Uterus (tissue), 4 donors: ENCODE data around the gene RNF208. TPM values are rescaled to one million over a fixed set of nuclear protein-coding genes. Genes with fewer than 3 reads are reported as not detected.

Source experiments
- DNase-seq, 2 donors: peaks; one replicate each; pipeline ENCODE4 v3.0.0-alpha.2; 2019 to 2020
- H3K27ac ChIP-seq, 2 donors: fragments of 200-600 bp; sonication (generic); 1 replicate in 1 of 2; 2 replicates in 1 of 2; pipeline ENCODE4 v1.5.1; 2016 to 2018
- H3K27me3 ChIP-seq, 2 donors: fragments of 200-600 bp; sonication (generic); one replicate each; pipeline ENCODE4 v1.5.1; 2018 to 2019; ENCODE audit warnings: control low read depth in 1 of 2
- H3K36me3 ChIP-seq, 2 donors: fragments of 200-600 bp; sonication (generic); one replicate each; pipeline ENCODE4 v1.5.1; 2019; ENCODE audit warnings: control low read depth in 1 of 2
- H3K4me1 ChIP-seq, 2 donors: fragments of 200-600 bp; sonication (generic); one replicate each; pipeline ENCODE4 v1.5.1; 2018 to 2019; ENCODE audit warnings: control low read depth in 1 of 2
- H3K4me3 ChIP-seq, 2 donors: fragments of 200-600 bp; sonication (generic); 1 replicate in 1 of 2; 2 replicates in 1 of 2; pipeline ENCODE4 v1.5.1; 2018 to 2019; ENCODE audit warnings: mild to moderate bottlenecking in 1 of 2
- H3K9me3 ChIP-seq, 2 donors: fragments of 200-600 bp; sonication (generic); one replicate each; pipeline ENCODE4 v1.5.1; 2019; ENCODE audit warnings: control low read depth in 1 of 2
- CTCF ChIP-seq, 4 experiments: fragments of 200-600 bp in 2 of 4; fragments of 450-650 bp in 2 of 4; sonication (generic) in 2 of 4; IDR thresholded peaks; one replicate each; pipeline ENCODE4 v1.5.1; 2016 to 2019; ENCODE audit warnings: antibody characterized with exemption in 4 of 4, mild to moderate bottlenecking in 2 of 4, moderate library complexity in 1 of 4
- POLR2A ChIP-seq, 2 donors: fragments of 450-650 bp; IDR thresholded peaks; one replicate each; pipeline ENCODE4 v1.6.1; 2016; ENCODE audit warnings: antibody characterized with exemption in 2 of 2, mild to moderate bottlenecking in 1 of 2, moderate library complexity in 1 of 2
- intact Hi-C: fragments of 100-400 bp; cut with DNase I; formaldehyde crosslinking; loops from one replicate; pipeline ENCODE4 v1.15.1; 2023; ENCODE audit warnings: low total_unique reads
- total RNA-seq, 4 donors: library from RNA; depleted of rRNA in 3 of 4; stranded (reverse); fragments of >200 nt in 3 of 4; gene quantifications; one replicate each; pipeline versions ENCODE4 v1.1.0 to v1.2.4, GENCODE V29; 2014 to 2023
- donor health status: DM: yes; HTN: yes; CAD: no.

The RNF208 gene
- total RNA-seq, 4 donors from 2014 or later, result 3.7 TPM; not detected in 3

- TF ChIP-seq CTCF (IDR thresholded peaks at IDR 0.05) (no peak), POLR2A (IDR thresholded peaks at IDR 0.05) (no peak)
- H3K27ac ChIP-seq, result no peak overlapping the region
- intact Hi-C loops, result no loop called here
- H3K4me3 ChIP-seq, result no peak overlapping the region
- H3K4me1 ChIP-seq, result no peaks in the 10 kb centered on the region
- H3K36me3 ChIP-seq, result no peaks in the 10 kb centered on the region
- no peaks in the 10 kb centered on the region for H3K27me3 ChIP-seq
- H3K9me3 ChIP-seq, result no peaks in the 10 kb centered on the region
- DNase-seq, result no peak
These were observed 43.7 kb downstream of the RNF208 start for GRCh38 chr9:137178201-137178938.

GRCh38 chr9:137176302-137177182 lies 45.5 kb downstream of the RNF208 start:
- Histone ChIP-seq H3K27me3 (no peaks in the 10 kb centered on the region), H3K4me1 (no peaks in the 10 kb centered on the region), H3K9me3 (no peaks in the 10 kb centered on the region), H3K27ac (no peak overlapping the region), H3K36me3 (no peaks in the 10 kb centered on the region), H3K4me3 (no peak overlapping the region)
- TF ChIP-seq CTCF (IDR thresholded peaks at IDR 0.05) (peak in 3 of 4 experiments; percentile 12 to 41 (median 33)), POLR2A (IDR thresholded peaks at IDR 0.05) (no peak)
- DNase-seq, result no peak
- intact Hi-C loops, result no loop called here

GRCh38 chr9:137175345-137175961 lies 46.6 kb downstream of the RNF208 start:
- Histone ChIP-seq H3K4me3 (no peak overlapping the region), H3K27me3 (no peaks in the 10 kb centered on the region), H3K4me1 (no peaks in the 10 kb centered on the region), H3K9me3 (no peaks in the 10 kb centered on the region), H3K27ac (no peak overlapping the region), H3K36me3 (no peaks in the 10 kb centered on the region)
- TF ChIP-seq POLR2A (IDR thresholded peaks at IDR 0.05), result no peak
- no peak for TF ChIP-seq CTCF (IDR thresholded peaks at IDR 0.05)
- no peak for DNase-seq
- intact Hi-C loops, result no loop called here

GRCh38 chr9:137174722-137175293 lies 47.2 kb downstream of the RNF208 start:
- H3K4me1 ChIP-seq, result no peaks in the 10 kb centered on the region
- H3K4me3 ChIP-seq, result no peak overlapping the region
- peaks cover 0 to 5% of the 10 kb centered on the region in 2 donors for H3K27me3 ChIP-seq
- intact Hi-C loops, result no loop called here
- no peaks in the 10 kb centered on the region for H3K36me3 ChIP-seq
- no peak for TF ChIP-seq CTCF (IDR thresholded peaks at IDR 0.05)
- no peak for TF ChIP-seq POLR2A (IDR thresholded peaks at IDR 0.05)
- H3K9me3 ChIP-seq, result no peaks in the 10 kb centered on the region
- H3K27ac ChIP-seq, result no peak overlapping the region
- no peak for DNase-seq
